Measurements from ENCODE around the gene LGR4. TPM values are rescaled to one million over a fixed set of nuclear protein-coding genes. Genes with fewer than 3 reads are reported as not detected.

The LGR4 gene
- total and polyA plus RNA-seq, 2 of the 13 experiments (the other 11 are each of a cell fraction or from before 2014, with no cell fraction given), result 42.1 to 68.7 TPM

GRCh38 chr11:27387362-27387761, 85.2 kb downstream of the LGR4 start (continued):
- TF ChIP-seq SNAI1 (CRISPR knock-in tag; IDR thresholded peaks at IDR 0.05; ENCODE audit: borderline replicate concordance) (no peak), DMTF1 (CRISPR knock-in tag; IDR thresholded peaks at IDR 0.05) (no peak), ZNF235 (CRISPR knock-in tag; IDR thresholded peaks at IDR 0.05; ENCODE audit: borderline replicate concordance) (no peak), ZBTB37 (CRISPR knock-in tag; IDR thresholded peaks at IDR 0.05) (no peak), ZNF383 (CRISPR knock-in tag; IDR thresholded peaks at IDR 0.05; ENCODE audit: borderline replicate concordance) (no peak), ZNF614 (CRISPR knock-in tag; IDR thresholded peaks at IDR 0.05; ENCODE audit: borderline replicate concordance) (no peak)

GRCh38 chr11:27386181-27386845, 86.3 kb downstream of the LGR4 start:
- intact Hi-C loops (cut with micrococcal nuclease; ENCODE audit: unreplicated experiment) (no loop called here), in situ Hi-C loops (cut with HindIII; ENCODE audit: extremely low pct_ligation_motif_present, low pct_unique_long_range_greater_than_20kb) (no loop called here)
- DNase-seq (ENCODE audit: low spot score), result no peak
- no peaks in the 10 kb centered on the region for H4K20me1 ChIP-seq (ENCODE audit: insufficient read depth, low read length)
- H3K9me3 ChIP-seq (ENCODE audit: low read length), result no peaks in the 10 kb centered on the region
- H3K79me2 ChIP-seq (ENCODE audit: insufficient read depth, low read length), result peaks cover 13% of the 10 kb centered on the region
- H3K4me3 ChIP-seq (replicated peaks in 1 of 3; ENCODE audit: insufficient read depth in 1 of 3, low read depth in 2 of 3, low read length in 3 of 3), result no peak overlapping the region
- H3K27me3 ChIP-seq (ENCODE audit: control insufficient read depth in 1 of 2, insufficient read depth in 2 of 2, low read length in 2 of 2), result no peaks in the 10 kb centered on the region
- no peak overlapping the region for H3K9ac ChIP-seq (ENCODE audit: insufficient read depth, low read depth, low read length)
- FAIRE-seq, result no peak
- no peak overlapping the region for H2AFZ ChIP-seq (ENCODE audit: low read length)
- ChIA-PET CTCF (ENCODE audit: low intra/inter-chr PET ratio, low total read pairs) (no interaction called here), POLR2A (interaction anchor here (1.0 kb wide), 1 partner anchor 10 kb away, joined by 4 read pairs; no protein-coding TSS in a partner anchor)
- no peak overlapping the region for H3K4me2 ChIP-seq (ENCODE audit: low read depth, low read length)
- peaks cover 10 to 60% of the 10 kb centered on the region in 2 experiments for H3K36me3 ChIP-seq (replicated peaks in 1 of 2; ENCODE audit: control insufficient read depth in 1 of 2, insufficient read depth in 2 of 2, low read length in 2 of 2)
- 98% methylated on average over 4 of the region's 4 CpGs for WGBS (ENCODE audit: low lambda C conversion rate)
- no peak overlapping the region for H3K27ac ChIP-seq (ENCODE audit: extremely low read length, insufficient read depth, low read length)
- ATAC-seq, result no peak
- BruUV-seq (replicated peaks), result no TSS peak
- peaks cover 49% of the 10 kb centered on the region for H3K4me1 ChIP-seq (ENCODE audit: insufficient read depth, low read length)
- no peak for TF ChIP-seq CREBL2 (CRISPR knock-in tag; IDR thresholded peaks at IDR 0.05; ENCODE audit: borderline replicate concordance)
- no peak for TF ChIP-seq ZNF839 (CRISPR knock-in tag; IDR thresholded peaks at IDR 0.05; ENCODE audit: borderline replicate concordance)
- TF ChIP-seq NFE2 (CRISPR knock-in tag; IDR thresholded peaks at IDR 0.05), result no peak
- no peak for TF ChIP-seq MXD3 (CRISPR knock-in tag; IDR thresholded peaks at IDR 0.05)
- no peak for TF ChIP-seq PBX2 (CRISPR knock-in tag; IDR thresholded peaks at IDR 0.05)
- no peak for TF ChIP-seq ZFP90 (CRISPR knock-in tag; IDR thresholded peaks at IDR 0.05; ENCODE audit: borderline replicate concordance)
- TF ChIP-seq JUNB (CRISPR knock-in tag; IDR thresholded peaks at IDR 0.05; ENCODE audit: borderline replicate concordance), result no peak
- no peak for TF ChIP-seq HMGXB4 (CRISPR knock-in tag; IDR thresholded peaks at IDR 0.05; ENCODE audit: borderline replicate concordance in 1 of 2, low read depth in 1 of 2)

All from HepG2 (cell line).